ENCODE data around the gene NGRN. TPM values are rescaled to one million over a fixed set of nuclear protein-coding genes. Genes with fewer than 3 reads are reported as not detected.

The NGRN gene, protein sequence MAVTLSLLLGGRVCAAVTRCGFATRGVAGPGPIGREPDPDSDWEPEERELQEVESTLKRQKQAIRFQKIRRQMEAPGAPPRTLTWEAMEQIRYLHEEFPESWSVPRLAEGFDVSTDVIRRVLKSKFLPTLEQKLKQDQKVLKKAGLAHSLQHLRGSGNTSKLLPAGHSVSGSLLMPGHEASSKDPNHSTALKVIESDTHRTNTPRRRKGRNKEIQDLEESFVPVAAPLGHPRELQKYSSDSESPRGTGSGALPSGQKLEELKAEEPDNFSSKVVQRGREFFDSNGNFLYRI
- 100 to 1,000 TPM in 1 of 3 donors, 10 to 100 TPM in 2; 41.7 to 111 (median 54.1) TPM for total RNA-seq
- long read RNA-seq, donor 1, full-length matches to known transcripts, result 278 of 278 reads
- long read RNA-seq, donor 1, partial matches to known transcripts, result 0 of 278 reads
- long read RNA-seq, donor 1, other reads (novel, unspliced or antisense), result 0 of 278 reads
- long read RNA-seq, donor 2, full-length matches to known transcripts, result 108 of 110 reads
- long read RNA-seq, donor 2, partial matches to known transcripts, result 0 of 110 reads
- long read RNA-seq, donor 2, other reads (novel, unspliced or antisense), result 2 of 110 reads

DNA sequence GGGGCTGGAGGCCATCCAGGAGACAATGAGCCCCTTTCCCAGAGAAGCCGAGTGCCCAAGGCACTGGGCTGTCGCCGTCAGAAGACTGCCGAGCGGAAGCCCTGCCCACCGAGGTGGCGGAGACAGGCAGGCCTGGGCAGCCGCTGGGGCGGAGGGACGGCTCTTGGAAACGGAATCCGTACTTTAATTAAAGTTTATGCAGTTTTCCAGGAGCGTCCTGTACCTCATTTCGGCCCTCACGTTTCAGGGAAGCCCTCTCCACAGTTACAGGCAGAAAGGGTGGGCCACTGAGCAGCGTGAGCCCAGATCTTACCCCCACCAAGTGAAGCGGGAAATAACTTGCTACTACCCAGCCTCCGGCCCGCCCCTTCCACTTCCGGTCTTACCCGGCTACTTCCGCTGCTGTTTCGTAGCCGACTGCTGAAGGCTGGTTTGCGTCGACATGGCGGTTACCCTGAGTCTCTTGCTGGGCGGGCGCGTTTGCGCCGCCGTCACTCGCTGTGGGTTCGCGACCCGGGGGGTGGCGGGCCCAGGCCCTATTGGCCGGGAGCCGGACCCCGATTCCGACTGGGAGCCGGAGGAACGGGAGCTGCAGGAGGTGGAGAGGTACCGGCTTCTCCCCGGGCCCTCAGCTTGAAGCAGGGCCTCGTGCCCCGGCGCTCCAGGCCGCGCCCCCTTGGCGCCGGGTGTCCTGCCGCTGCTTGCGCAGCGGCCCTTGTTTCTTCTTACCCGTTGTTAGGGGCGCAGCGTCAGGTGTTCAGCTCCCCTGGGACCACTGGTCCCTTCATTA, at the start of gene NGRN:
TSS of gene NGRN (plus strand) at position 402 of the 790 bp plus-strand sequence. CDS start at position 443, 41 bp downstream.
- ATAC-seq (peak; percentile 89), DNase-seq (peak; percentile 94 to 96 (median 96))
- peaks cover 35% of the 10 kb centered on the region for H3K4me1 ChIP-seq (ENCODE audit: low read depth)
- intact Hi-C loops (cut with DNase I, micrococcal nuclease), result no loop called here
- TF ChIP-seq, protein P1, sequence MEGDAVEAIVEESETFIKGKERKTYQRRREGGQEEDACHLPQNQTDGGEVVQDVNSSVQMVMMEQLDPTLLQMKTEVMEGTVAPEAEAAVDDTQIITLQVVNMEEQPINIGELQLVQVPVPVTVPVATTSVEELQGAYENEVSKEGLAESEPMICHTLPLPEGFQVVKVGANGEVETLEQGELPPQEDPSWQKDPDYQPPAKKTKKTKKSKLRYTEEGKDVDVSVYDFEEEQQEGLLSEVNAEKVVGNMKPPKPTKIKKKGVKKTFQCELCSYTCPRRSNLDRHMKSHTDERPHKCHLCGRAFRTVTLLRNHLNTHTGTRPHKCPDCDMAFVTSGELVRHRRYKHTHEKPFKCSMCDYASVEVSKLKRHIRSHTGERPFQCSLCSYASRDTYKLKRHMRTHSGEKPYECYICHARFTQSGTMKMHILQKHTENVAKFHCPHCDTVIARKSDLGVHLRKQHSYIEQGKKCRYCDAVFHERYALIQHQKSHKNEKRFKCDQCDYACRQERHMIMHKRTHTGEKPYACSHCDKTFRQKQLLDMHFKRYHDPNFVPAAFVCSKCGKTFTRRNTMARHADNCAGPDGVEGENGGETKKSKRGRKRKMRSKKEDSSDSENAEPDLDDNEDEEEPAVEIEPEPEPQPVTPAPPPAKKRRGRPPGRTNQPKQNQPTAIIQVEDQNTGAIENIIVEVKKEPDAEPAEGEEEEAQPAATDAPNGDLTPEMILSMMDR (IDR thresholded peaks at IDR 0.05), result no peak
- peak within 1 kb of the TSS; percentile 80 for H3K4me3 ChIP-seq
- H3K36me3 ChIP-seq (ENCODE audit: low read depth), result no peaks in the 10 kb centered on the region
- no peaks in the 10 kb centered on the region for H3K9me3 ChIP-seq

DNA sequence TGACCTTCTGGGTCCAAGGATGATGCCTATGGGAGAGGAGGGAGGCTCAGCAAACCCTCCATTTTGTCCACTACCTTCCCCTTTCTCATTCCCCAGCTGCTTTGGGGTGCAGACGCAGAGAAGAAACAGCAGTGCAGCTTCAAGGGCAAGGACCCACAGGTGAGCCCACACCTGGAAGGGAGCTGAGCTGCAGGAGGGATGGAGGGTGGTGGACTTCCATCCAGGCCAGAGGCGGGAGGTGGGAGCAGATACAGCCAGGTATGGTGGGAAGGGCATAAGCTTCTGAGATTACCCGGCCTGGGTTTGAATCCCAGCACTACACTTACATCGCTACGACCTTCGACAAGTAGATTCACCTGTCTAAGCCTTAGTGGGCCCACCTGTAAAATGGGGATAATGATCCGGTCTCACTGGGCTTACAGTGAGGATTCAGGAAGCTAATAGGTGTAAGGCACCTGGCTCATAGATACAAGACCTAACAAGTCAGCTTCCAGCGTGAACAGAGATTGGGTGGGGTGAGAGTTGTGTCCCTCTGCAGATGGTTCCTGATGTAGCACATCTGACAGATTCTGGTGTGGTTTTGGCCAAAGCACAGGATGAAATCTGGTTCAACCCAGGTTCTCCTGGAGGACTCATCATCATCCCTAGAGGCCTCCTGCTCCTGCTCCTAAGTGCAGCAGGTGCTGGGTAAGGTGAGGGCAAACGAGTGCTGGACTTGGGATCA, 47.6 kb upstream of the NGRN start:
- DNase-seq (peak in 1 of 3 donors; percentile 32), ATAC-seq (no peak)
- Histone ChIP-seq H3K4me1 (ENCODE audit: low read depth) (peaks cover 19% of the 10 kb centered on the region), H3K4me3 (no peak overlapping the region), H3K9me3 (no peaks in the 10 kb centered on the region), H3K36me3 (ENCODE audit: low read depth) (peaks cover 7% of the 10 kb centered on the region)
- intact Hi-C loops (cut with DNase I, micrococcal nuclease), result no loop called here
- TF ChIP-seq, protein P1 (IDR thresholded peaks at IDR 0.05), result no peak

DNA sequence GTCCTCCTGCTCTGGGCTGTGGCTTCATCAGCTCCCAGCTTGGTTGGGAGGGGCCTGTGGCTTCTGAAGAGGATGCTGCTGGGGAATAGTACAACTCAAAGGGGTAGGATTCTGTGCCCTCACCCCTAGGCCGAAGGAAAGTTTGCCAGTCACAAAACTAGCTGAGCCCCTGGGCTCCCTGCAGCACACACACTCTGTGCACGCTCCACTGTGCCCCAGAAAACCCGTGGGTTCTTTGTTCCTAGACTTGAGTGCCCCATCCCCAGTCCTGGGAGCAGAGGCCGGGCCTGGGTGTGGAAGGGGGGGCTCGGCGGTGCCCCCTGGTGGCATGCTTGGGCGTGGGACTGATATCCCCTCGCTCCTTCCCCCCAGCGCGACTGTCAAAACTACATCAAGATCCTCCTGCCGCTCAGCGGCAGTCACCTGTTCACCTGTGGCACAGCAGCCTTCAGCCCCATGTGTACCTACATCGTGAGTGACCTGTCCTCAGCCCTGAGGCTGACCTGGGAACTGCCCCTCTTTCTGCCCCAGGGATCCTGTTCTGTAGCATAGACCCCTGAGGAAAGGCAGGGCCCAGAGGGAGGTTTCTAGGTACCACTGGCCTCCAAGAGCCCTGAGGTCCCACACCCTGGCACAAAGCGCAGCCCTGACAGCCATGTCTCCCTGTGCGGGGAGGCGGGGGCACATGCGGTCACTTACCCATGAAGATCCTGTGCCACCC, 45.9 kb upstream of the NGRN start:
- intact Hi-C loops (cut with DNase I, micrococcal nuclease), result no loop called here

DNA sequence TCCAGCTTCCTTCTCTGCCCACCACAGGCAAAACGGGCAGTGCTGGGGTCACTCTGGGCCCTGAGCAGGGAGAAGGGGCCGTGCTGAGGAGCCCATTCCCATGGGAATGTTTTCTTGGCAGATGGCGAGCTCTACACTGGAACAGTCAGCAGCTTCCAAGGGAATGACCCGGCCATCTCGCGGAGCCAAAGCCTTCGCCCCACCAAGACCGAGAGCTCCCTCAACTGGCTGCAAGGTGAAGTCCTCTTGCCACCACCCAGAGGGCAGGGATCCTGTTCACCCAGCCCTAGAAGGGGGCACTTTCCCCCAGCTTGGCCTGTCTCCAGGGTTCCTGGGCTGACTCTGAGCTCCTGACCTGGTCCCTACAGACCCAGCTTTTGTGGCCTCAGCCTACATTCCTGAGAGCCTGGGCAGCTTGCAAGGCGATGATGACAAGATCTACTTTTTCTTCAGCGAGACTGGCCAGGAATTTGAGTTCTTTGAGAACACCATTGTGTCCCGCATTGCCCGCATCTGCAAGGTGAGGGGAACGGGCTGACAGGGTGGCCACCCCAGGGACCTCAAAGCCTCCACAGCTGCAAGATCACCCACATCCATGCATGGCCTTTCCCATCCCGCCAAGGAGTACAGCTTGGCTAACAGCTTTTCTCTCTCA, 44.1 kb upstream of the NGRN start:
- Histone ChIP-seq H3K9me3 (no peaks in the 10 kb centered on the region), H3K4me1 (ENCODE audit: low read depth) (no peaks in the 10 kb centered on the region), H3K4me3 (no peak overlapping the region), H3K36me3 (ENCODE audit: low read depth) (peaks cover 16% of the 10 kb centered on the region)
- TF ChIP-seq, protein P1 (IDR thresholded peaks at IDR 0.05), result peak; percentile 67
- DNase-seq (peak; percentile 79 to 81 (median 80)), ATAC-seq (peak; percentile 87)
- intact Hi-C loops (cut with DNase I, micrococcal nuclease), result no loop called here

More for the DNA sequence above, 45.9 kb upstream of the NGRN start:
- no peaks in the 10 kb centered on the region for H3K9me3 ChIP-seq
- TF ChIP-seq, protein P1 (IDR thresholded peaks at IDR 0.05), result peak; percentile 31
- no peak overlapping the region for H3K4me3 ChIP-seq
- DNase-seq (peak; percentile 58 to 63 (median 61)), ATAC-seq (peak; percentile 51)
- H3K4me1 ChIP-seq (ENCODE audit: low read depth), result peaks cover 6% of the 10 kb centered on the region
- H3K36me3 ChIP-seq (ENCODE audit: low read depth), result peaks cover 10% of the 10 kb centered on the region

Data from mucosa of descending colon (tissue), 3 donors.